Smooth muscle cell of the brain vasculature (primary cell): ENCODE measurements around the gene HOMER2.

Experiments used
- DNase-seq: peaks from one replicate; pipeline ENCODE4 v3.0.0-alpha.2; 2012; ENCODE audit warnings: low read depth, low spot score

Gene HOMER2

DNA sequence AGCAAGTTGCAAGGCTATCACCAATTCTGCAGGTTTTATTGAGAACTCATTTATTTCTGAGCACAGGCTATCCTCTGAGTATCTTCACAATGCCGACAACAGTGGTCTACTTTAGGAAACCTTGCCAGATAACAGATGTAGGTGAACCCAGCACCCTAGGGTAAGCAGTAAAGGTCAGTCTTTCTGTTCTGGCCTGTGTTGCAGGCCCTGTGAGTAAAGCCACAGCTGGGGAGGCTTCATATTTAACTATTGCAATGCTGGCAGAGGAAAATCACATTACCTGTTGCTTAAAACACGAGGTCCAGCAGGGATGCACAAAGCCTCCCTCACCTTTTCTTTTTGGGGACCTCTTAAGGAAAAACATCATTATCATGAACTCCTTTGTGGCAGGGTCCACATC is 87.6 kb downstream of the HOMER2 start:
- DNase-seq, result no peak

DNA sequence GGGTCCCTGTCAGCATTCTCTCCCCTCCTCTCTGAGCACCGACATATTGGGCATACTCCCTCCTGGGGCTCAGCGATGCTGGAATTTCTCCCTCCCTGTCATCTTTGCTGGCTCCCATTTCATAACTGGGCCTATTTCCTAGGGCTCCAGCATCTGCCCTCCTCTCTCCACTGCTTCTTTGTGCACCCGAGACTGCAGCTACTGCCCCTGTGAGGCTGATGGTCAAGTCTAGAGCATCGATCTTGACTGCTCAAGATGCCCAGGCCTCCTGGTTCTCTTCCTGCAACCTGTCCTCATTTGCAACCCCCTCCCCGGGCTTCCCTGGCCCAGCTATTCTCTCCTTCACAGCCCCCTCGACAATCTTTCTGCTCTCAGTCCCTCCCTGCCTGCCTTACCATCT is 89.6 kb downstream of the HOMER2 start:
- DNase-seq, result no peak

DNA sequence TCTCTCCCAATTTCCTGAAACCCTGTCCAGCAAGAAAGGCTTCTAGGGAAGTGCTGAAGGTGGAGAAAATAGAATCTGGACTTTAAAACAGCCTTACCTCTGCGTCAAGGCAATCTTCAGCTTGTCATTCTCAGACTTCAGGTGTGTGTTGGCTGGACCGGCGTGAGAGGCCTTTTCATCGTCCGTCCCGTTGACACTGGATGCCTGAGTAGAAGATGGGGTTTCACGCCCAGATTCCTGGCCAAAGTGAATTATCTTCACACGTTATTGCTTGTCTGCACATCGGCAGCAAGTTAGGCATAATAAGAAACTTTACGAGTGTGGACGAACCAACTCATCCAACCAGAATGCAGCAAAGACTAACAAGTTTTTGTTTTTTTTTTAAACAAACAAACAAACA is 93.6 kb downstream of the HOMER2 start:
- no peak for DNase-seq

DNA sequence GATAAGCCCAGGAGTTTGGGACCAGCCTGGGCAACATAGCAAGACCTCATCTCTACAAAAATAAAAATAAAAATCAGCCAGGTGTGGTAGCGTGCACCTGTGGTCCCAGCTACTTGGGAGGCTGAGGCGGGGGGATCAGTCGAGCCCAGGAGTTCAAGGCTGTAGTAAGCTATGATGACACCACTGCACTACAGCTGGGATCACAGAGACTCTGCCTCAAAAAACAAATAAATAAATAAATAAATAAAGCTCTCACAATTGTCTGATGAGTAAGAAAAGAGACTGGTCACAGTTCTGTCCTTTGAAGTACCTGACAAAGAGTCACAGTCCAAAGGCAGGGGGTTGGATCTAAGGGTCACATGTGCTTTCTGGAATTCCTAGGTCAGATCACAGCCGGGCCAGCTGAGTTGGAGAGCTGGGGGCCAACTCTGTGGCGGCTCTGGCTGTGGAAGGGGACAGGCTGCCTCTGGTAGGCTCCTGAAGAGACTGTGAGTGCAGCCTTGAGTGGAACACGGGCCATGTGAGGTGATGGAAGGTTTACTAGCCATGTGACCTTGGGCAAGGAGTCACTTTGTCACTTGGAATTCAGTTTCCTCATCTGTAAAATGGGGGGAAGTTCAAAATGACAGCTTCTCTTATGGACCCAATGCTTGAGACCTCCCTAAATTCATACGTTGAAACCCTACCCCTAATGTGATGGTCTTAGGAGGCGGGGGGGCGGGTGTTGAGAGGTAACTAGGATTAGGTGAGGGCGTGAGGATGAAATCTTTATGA is 95.9 kb downstream of the HOMER2 start:
- no peak for DNase-seq

DNA sequence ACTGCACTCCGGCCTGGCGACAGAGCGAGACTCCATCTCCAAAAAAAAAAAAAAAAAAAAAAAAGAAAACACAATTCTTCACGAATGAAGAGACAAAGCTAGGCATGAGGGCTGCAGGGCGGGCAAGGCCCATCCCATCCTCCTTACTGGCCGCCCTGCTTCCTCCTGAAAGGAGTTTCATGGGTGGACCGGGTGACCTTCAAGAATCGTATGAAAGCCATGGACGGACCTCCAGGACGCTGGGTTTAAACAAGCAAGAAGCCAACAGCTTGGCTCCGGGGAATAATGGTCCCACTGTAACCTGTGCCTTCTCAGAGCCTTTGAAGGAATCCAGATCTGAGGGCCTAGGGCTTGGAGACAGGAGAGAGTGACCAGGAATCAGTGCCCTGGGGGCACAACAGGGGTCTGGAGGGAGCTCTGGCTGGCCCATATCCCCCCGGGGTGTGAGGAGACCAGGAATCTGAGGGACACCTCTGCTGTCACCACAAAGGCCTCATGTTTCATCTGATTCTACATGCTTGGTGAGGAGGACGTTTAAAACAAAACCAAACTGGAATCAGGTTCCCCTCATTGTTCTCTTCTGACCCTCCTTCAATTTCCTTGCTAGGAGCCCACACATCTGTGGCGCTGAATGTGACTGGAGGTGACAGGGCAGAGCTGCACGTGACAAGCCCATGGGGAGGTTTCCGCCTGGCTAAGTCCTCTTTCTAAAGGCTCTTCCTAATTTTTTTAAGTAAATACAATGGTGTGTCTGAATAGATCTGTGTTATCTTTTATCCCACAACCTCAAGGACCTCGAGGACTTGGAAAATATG is 97.0 kb downstream of the HOMER2 start:
- DNase-seq, result no peak

DNA sequence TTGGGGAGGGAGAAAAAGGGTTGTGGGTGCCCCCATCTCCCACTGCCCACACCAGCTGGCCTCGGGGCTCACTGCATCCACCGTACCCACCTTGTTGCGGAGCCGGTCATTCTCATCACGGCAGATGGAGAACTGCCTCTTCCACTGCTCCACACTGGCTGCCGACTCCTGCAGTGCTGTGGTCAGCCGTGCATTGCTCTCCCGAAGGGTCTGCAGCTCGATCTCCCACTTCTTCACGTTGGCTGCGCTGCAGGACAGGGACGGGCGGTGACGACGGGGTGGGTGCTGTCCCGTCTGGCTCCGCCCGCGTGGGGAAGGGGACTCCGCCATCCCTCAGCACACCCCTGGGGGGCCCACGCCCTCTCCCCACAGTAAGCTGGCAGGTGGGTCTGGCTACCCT is 98.0 kb downstream of the HOMER2 start:
- DNase-seq, result no peak

DNA sequence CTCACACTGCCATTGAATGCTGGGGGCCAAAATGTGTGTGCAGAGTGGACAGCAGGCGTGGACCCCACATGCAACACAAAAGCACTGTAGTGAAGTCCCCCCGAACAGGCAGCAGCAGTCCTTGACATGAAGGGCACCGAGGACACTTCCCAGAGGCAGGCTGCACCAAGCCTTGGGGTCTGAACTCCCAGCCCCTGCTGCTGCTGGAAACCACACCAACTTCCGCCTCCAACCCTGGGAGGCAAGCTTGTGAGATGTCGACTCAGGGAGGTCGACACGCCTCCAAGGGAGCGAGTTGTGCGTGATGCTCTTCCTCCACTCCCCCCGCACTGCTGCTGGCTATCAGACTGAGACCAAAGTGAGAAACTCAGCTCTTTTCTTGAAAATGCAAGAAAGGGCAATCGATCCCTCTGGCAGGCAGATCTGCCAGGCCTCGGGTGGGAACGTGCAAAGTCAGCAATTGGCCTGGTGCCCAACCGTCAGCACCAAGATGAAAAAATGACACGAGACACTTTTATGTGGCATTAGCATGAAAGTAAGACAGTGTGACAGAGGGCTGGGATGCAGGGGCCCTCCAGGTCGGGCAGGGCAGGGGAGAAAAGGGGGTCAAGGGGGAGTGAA is 99.5 kb downstream of the HOMER2 start:
- DNase-seq, result no peak

DNA sequence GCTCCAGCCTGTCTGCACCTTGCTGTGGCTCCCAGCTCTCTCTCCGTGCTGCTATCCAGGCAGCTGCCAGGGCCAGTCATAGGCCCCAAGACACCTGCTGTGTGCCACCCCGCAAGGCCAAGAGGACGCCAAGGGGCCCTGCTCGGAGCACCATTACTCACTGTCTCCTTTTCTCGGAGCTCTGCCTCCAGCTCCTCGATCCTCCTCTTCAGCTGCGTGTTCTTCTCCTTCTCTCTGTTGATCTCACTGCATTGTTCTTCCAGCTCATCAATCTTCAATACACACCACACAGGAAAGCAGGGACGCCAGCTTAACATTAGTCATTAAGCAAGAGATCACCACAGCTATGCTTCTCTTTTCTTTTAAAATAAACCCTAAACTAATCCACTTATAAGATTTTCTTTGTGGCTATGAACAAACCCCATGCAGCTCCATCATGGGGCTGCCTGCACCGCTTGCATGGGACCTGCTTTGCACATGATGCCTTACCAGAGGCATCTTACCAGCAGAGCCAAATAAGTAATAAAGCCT is 100.5 kb downstream of the HOMER2 start:
- no peak for DNase-seq

DNA sequence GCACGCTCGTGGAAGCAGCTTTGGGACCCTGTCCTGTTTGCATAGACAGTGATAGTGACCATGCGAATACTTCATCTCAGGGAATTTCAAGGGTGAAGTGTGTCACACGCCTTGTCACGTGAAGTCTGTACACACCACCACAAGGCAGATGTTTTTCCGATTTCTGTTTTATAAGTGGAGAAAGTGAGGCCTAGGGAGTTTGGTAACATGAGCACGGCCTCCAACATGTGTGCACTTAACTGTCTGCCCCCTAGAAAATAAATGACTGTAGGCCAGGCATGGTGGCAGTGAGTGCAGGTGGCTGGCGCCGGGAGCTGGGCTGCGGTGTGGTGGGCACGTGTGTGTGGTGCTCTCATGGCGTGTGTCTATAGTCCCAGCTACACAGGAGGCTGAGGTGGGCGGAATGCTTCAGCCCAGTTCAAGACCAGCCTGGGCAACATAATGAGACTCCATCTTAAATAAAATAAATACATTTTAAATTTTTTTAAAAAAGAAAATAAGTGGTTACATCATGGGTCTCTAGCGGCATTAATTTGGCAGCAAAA is 101.1 kb downstream of the HOMER2 start:
- no peak for DNase-seq

DNA sequence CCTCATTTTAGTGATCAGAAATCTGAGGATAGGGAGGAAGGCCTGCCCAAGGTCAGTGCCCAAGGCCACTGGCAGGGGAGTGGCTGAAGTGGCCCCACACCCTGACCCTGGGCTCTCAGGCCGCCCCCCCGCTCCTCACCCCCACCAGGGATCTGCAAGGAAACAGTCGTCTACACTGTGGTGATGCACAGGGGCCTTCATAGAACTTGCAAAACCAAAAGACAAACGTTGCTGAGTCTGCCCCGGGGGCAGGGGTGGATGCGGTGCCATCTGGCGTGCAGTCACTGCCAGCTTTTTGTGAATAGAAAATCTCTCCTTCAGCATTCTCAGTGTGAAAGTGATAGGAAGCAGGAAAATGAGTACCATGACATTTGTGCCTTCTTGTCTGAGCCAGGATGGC is 101.8 kb downstream of the HOMER2 start:
- no peak for DNase-seq

DNA sequence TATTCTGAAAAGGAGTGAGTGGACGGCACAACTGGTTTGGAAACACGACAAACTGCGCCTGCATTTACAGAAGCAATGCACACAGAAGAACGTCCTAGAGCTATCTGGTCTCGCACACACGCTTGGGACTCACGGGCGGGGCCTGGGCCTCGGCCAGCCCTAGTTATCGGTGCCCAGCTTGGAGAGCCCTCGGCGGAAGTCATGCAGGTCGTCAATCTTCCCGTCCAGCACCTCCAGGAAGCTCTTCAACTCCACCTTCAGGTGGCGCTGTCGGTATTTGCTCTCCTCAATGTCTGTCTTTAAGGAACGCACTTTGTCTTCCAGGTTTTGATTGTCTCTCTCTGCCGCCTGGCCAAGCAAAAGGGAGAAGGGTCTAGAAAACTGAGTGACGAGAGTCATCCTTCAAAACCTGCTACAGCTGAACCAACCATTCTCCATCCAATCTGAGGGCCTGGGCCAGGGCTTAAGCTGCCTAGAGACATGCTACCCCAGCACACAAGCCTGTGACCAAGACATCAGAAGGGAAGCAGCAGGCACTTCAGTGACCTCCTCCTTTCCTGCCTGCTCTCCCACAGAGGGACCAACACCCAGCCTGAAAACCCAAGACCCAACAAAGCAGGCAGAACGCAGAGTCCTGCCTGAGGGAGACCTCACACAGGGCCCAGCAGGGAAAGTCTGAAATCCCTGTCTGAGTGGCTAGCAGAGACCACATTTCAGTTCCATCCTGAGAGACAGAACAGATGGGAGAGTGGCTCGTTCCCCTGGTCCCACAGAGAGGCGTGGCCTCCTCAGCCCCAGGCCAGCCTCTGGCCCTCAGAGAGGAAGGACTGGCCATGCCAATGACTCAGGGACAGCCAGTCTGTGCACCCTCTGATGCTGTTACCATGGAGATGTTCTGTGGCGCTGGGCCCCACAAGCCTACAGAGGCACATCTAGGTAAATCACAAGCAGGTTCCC is 102.7 kb downstream of the HOMER2 start:
- peak; percentile 28 for DNase-seq

DNA sequence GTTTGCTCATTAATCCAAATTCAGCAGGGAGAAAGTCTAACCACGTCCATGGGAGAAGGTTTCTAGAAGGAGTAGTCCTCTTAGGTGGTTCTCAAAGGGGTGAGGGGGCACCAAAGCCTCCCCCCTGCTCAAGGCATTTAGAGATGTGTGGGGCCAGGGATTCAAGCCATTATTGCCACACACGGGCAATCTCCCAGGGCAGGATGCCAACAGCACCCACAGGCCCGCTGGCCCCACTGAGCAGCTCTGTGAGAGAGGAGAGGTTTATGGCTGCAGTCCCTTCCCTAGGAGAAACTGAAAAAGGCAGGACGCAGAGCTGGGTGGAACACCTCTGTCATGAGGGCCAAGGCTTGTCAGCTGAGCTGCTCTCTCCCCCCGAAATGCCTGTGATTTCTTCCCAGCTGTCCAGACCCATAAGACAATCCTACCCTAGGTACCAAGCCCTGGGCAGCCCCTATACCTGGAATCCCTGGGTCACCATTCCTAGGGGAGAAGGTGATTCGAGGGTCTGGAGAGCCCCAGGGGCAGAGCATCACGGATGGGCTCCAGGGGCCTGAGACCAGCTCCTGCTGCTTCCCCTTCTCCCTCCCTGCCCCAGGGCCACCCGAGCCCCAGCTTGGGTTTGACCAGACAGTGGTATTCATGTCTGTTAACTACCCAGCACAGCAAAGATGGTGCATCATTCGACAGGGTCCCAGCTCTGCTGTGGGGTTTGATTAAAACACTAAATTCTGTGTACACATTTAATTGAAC is 104.1 kb downstream of the HOMER2 start:
- DNase-seq, result no peak

DNA sequence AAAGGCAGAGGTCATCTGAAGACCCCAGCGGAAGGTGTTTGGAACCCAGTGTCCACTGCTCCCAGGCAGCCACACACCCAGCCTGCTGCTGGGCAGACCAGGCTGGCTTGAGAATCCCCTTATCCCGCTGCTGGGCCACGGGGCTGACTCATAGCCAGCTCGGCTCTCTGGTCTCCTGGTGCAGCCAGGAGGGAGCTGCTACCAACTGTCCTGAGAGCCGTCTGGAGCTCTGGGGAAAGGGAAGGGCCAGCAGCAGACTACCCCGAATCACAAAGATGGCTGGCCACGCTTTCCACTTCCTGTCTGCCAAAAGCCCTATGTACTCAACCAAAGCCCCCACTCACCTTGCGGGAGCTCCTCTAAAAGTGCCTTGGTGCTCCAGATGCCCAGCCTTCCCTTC is 104.8 kb downstream of the HOMER2 start:
- DNase-seq, result no peak

DNA sequence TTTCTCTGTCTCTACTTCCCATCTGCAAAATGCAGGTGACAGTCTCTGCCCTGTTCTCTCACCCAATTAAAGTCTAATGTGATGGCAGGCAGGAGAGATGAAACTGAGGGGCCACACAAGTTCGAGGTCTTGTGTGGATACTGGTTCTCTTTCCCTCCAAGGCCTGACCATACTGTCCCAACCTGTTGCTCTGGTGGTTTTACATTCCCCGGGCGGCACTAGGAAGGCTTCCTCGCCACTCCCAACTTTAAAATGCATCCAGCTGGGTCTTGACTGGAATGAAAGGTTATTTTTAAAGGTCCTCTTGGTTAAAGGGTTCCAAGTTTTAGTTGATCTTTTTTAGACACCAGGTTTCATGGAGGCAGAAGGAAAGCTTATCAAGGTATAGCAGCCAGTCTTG is 105.9 kb downstream of the HOMER2 start:
- no peak for DNase-seq

DNA sequence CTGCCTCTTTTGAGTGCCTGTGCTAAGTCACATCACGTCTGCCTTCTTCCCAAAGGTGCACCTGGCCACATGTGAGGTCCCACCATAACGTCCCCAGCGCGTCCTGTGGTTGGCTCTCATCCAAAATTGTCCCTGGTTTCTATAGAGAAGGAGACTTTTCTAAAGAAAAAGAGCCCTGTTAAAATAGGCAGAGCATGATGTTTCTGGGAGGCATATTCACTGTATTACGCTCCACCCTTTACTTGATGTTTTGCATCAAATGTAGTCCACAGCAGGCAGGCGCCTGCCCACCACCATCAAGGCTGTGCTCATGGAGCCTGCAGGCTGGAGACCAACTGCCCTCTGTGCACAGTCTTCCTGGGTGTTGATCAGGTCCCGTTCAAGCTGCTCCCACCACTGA is 106.8 kb downstream of the HOMER2 start:
- no peak for DNase-seq

DNA sequence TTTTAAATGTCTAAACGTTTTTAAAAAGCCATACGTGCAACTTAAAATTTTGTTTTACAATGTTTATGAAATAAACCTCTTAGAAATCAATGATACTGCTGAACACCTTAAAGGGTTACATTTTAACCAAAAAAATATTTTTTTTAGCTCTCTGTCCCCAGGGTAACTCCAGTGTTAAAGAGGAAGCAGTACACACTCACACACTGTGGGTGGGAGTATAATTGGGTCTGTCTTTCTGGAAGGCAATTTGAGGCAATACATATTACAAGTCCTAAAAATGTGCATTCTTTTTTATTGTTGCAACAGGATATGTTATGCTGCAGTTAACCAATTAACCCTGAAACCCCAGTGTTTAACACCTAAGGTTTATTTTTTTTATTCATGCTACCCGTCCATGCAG is 109.0 kb downstream of the HOMER2 start:
- DNase-seq, result no peak

DNA sequence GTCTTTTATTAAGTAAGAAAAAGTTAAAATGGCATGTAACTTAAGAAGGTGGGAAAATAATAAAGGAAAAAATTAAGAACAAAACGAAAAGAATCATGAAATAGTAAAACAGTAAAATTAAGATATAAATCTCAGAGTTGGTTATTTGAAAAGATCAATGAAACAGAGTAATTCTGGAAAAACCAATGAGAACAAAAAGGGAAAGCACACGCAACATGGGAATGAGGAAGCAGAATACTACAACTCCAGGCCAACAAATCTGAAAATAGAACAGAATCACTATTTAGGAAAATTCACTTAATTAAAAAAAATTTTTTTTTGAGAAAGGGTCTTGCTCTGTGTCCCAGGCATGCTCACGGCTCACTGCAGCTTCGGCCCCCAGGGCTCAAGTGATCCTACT is 112.4 kb downstream of the HOMER2 start:
- DNase-seq, result no peak

DNA sequence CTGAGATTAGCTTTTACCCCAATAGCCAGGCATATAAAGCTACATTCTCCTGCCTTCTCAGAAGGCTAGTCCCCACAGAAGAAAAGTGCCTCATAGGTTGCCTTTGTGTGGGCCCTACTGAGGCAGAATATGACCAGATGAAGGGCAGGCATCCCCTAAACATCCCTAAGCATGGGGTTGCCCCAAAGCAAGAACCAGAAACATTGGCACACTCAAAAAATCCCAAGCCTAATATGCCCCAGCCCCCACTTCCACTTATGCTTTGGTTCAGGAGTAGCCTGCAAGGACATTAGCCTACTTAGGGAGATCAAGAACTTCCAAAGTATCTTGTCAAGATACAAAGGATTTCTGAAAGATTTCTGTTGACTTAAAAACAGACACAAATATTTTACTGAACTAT is 113.4 kb downstream of the HOMER2 start:
- DNase-seq, result no peak

DNA sequence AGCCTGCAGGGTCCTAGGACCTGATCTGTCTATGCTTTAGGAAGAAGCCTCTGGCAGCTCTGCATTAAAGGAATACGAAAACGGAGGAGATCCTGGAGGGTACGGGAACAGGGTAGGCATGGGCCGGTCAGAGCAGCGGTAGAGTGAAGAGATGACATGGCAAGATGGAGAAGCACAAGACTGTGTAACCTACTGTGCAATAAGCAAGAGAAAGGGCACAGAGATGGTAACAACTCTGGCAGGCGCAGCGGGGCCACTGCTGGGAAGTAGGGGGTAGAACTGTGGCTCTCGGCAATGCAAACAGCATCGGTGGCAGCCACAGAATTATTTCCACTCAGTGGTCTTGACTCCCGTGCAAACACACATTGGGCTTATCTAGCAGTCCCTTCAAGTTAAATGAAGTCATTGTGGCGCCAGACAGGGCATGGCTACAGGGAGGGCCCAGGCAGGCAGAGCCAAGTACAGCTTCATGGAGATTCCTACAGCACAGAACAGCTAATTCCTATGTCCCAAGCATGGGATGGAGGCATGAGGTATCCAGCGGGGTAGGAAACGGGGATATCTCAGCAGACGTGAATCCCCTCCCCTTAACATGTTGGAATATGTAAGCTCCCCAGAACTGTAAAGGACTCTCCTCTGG is 114.3 kb downstream of the HOMER2 start:
- no peak for DNase-seq

DNA sequence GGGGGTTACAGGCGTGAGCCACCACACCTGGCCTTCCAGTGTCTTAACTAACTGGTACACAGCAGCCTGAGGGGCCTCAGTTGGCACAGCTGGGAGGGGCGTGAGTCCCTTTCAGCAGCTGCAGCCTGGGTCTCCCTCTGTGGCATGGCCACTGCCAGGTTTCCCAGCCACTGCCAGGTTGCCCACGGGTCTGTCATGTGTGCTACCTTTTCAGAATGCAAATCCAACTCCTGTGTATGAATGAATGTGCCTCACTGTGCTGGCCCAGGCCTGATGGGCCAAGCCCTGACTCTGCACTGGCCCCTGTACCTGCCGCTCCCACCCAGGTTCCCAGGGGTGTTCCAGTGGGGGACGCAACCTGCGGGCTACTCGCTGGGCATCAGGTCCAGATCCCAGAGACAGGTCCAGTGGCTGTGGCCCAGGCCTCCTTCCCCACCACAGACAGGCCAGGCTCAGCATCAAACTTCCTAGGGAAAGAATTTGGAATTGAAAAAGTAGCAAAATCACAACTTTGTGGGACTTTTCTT is 117.1 kb downstream of the HOMER2 start:
- DNase-seq, result no peak
